Measurements from ENCODE around the gene ENPP6. TPM values are rescaled to one million over a fixed set of nuclear protein-coding genes. Genes with fewer than 3 reads are reported as not detected.
"Not testable (repeated sequence)": the region's sequence is repeated elsewhere in the genome, so short reads cannot be mapped to it uniquely, and the experiment has no call there.

The ENPP6 gene
- total RNA-seq, 4 donors from 2014 or later = 0.47 to 1.7 (median 1.2) TPM

DNA sequence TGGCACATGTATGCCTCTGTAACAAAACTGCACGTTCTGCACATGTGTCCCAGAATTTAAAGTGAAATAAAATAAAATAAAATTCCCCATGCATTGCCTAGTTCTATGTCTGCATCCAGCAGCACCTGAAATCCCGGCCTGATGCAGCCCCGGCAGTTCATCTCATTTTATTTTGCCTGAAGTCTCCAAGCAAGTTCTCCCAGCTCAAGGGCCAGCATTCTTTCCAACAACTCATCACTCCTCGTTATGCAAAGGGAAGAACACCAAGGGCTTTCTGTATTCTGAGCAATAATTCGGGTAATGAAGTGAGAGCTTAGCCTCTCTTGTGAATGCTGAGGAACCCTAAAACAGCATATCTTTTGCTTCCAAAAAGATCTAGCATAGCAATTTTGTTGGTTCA lies 2.7 kb downstream of the ENPP6 start:
- no peak overlapping the region for H3K27ac ChIP-seq
- no peak for TF ChIP-seq EP300 (IDR thresholded peaks at IDR 0.05)
- TF ChIP-seq, protein P1, sequence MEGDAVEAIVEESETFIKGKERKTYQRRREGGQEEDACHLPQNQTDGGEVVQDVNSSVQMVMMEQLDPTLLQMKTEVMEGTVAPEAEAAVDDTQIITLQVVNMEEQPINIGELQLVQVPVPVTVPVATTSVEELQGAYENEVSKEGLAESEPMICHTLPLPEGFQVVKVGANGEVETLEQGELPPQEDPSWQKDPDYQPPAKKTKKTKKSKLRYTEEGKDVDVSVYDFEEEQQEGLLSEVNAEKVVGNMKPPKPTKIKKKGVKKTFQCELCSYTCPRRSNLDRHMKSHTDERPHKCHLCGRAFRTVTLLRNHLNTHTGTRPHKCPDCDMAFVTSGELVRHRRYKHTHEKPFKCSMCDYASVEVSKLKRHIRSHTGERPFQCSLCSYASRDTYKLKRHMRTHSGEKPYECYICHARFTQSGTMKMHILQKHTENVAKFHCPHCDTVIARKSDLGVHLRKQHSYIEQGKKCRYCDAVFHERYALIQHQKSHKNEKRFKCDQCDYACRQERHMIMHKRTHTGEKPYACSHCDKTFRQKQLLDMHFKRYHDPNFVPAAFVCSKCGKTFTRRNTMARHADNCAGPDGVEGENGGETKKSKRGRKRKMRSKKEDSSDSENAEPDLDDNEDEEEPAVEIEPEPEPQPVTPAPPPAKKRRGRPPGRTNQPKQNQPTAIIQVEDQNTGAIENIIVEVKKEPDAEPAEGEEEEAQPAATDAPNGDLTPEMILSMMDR (IDR thresholded peaks at IDR 0.05) = no peak
- no peak for TF ChIP-seq POLR2AphosphoS5 (IDR thresholded peaks at IDR 0.05)
- no peak for TF ChIP-seq POLR2A (IDR thresholded peaks at IDR 0.05)
- 93% methylated on average over 5 of the region's 5 CpGs; no CpG with 5 or more reads in 1 of the 2 donors for WGBS, 2 donors (ENCODE audit: low coverage in 1 of 2)

DNA sequence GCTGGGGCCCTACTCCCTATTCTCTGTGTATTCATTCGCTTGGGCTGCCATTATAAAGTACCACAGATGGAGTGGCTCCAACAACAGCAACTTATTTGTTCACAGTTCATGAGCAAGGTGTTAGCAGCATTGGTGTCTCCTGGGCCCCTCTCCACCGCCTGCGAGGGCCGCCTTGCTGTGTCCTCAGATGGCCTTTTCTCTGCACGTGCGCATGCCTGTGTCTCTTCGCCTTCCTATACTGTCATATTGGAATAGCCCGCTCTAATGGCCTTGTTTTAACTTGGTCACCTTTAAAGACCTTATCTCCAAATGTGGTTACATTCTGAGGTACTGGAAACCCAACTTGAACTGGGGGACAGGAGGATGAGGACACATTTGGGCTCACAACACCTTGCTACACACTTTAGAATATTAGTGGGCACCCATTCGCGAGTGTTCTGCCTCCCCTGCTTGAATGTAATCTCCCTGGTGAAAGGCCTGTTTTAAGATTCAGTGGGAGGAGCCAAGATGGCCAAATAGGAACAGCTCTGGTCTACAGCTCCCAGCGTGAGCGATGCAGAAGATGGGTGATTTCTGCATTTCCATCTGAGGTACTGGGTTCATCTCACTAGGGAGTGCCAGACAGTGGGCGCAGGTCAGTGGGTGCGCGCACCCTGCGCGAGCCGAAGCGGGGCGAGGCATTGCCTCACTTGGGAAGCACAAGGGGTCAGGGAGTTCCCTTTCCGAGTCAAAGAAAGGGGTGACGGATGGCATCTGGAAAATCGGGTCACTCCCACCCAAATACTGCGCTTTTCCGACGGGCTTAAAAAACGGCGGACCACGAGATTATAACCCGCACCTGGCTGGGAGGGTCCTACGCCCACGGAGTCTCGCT lies 9.7 kb downstream of the ENPP6 start:
- WGBS, 2 donors (ENCODE audit: low coverage in 1 of 2) = 94 to 97% methylated on average over 12 of the region's 33 CpGs

More for the DNA sequence above, 2.7 kb downstream of the ENPP6 start:
- no peaks in the 10 kb centered on the region for H3K4me1 ChIP-seq
- H3K36me3 ChIP-seq = no peaks in the 10 kb centered on the region
- peaks cover 4% of the 10 kb centered on the region for H3K27me3 ChIP-seq
- no peaks in the 10 kb centered on the region for H3K9me3 ChIP-seq
- H3K4me3 ChIP-seq = no peak overlapping the region
- no peak for ATAC-seq

DNA sequence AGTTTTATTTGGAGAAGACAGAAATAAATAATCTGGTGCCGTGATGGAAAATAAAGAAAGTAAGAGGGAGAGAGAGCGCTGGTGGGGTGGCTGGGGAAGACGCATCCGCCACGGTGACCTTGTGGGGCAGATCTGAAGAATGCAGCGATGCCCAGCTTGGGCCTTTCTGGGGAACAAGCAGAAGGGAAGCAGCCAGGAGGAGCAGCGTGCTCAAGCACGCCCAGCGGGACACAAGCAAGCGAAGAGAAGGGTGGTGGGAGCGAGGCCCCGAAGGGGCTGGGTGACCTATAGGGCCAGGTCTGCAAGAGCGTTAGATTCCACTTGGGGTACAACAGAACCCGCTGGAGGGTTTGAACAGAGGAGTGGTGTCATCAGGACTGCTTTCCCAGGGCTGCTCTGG lies 12.4 kb downstream of the ENPP6 start:
- H3K36me3 ChIP-seq = no peaks in the 10 kb centered on the region
- H3K9me3 ChIP-seq = no peaks in the 10 kb centered on the region
- ATAC-seq = no peak
- no peak overlapping the region for H3K27ac ChIP-seq
- H3K4me3 ChIP-seq = no peak overlapping the region
- TF ChIP-seq POLR2A (IDR thresholded peaks at IDR 0.05) (no peak), EP300 (IDR thresholded peaks at IDR 0.05) (no peak), POLR2AphosphoS5 (IDR thresholded peaks at IDR 0.05) (no peak)
- TF ChIP-seq, protein P1 (IDR thresholded peaks at IDR 0.05) = no peak
- peaks cover 10% of the 10 kb centered on the region for H3K27me3 ChIP-seq
- no peaks in the 10 kb centered on the region for H3K4me1 ChIP-seq
- 89 to 93% methylated on average over 6 to 14 of the region's 14 CpGs for WGBS, 2 donors (ENCODE audit: low coverage in 1 of 2)

More for the DNA sequence above, 9.7 kb downstream of the ENPP6 start:
- H3K27ac ChIP-seq, H3K4me3 ChIP-seq, H3K36me3 ChIP-seq, H3K4me1 ChIP-seq, H3K9me3 ChIP-seq, ATAC-seq: not testable (repeated sequence)
- H3K27me3 ChIP-seq = peaks cover 10% of the 10 kb centered on the region

DNA sequence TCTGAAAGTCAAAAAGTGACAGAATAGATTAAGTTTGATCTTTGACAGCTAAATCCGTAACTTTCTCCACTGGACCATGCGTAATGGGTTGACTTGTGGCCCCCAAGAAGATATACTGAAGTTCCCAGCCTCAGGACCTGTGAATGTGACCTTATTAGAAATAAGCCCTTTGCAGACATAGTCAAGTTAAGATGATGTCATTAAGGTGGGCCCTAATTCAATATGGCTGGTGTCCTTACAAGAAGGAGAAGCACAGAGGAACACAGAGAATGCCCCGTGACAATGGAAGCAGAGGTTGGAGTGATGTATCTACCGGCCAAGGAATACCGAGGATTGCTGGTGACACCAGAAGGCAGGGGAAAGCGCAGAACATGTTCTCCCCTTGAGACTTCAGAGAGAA lies 14.4 kb downstream of the ENPP6 start:
- ATAC-seq = no peak
- Histone ChIP-seq H3K4me1 (no peaks in the 10 kb centered on the region), H3K36me3 (no peaks in the 10 kb centered on the region), H3K9me3 (no peaks in the 10 kb centered on the region), H3K27me3 (peaks cover 10% of the 10 kb centered on the region), H3K27ac (no peak overlapping the region), H3K4me3 (no peak overlapping the region)
- 90 to 92% methylated on average over 2 to 5 of the region's 6 CpGs for WGBS, 2 donors (ENCODE audit: low coverage in 1 of 2)
- TF ChIP-seq EP300 (IDR thresholded peaks at IDR 0.05) = no peak
- TF ChIP-seq, protein P1 (IDR thresholded peaks at IDR 0.05) = no peak
- TF ChIP-seq POLR2AphosphoS5 (IDR thresholded peaks at IDR 0.05) = no peak

DNA sequence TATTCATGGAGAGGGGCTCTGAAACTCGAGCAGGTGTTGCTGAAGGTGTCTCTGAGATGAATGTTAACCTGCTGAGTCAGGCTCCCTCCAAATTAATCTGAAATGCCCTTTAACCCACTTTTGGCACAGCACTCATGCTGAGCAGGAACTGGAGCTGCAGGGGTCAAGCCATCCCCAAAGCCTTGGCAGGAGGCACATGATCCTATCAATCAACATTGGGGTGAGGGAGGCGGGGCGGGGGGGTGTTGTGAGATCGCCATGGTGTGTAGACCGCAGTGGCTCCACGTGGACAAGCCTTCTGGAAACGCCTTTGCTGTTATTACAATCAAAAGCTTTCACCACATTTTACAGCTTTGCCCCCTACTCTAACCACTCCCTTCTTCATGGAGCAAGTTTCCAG lies 16.5 kb downstream of the ENPP6 start:
- no peak for TF ChIP-seq POLR2AphosphoS5 (IDR thresholded peaks at IDR 0.05)
- TF ChIP-seq POLR2A (IDR thresholded peaks at IDR 0.05) = no peak
- TF ChIP-seq, protein P1 (IDR thresholded peaks at IDR 0.05) = no peak
- no peak for TF ChIP-seq EP300 (IDR thresholded peaks at IDR 0.05)
- H3K36me3 ChIP-seq = no peaks in the 10 kb centered on the region
- no peak overlapping the region for H3K4me3 ChIP-seq
- 73% methylated on average over 3 of the region's 7 CpGs; no CpG with 5 or more reads in 1 of the 2 donors for WGBS, 2 donors (ENCODE audit: low coverage in 1 of 2)
- no peaks in the 10 kb centered on the region for H3K9me3 ChIP-seq
- H3K4me1 ChIP-seq = no peaks in the 10 kb centered on the region
- no peak for ATAC-seq
- H3K27me3 ChIP-seq = peaks cover 10% of the 10 kb centered on the region
- H3K27ac ChIP-seq = no peak overlapping the region
